HG03097 (cell line): ENCODE data around the gene KLF11.

ENCODE experiments used
- ATAC-seq: cut with Tn5 transposase; IDR thresholded peaks from one replicate; pipeline ENCODE4 v1.9.1; 2021; ENCODE audit not compliant: unreplicated experiment, low FRiP score

Gene KLF11

GRCh38 chr2:10043256-10043905 lies at the start of gene KLF11:
Gene KLF11, plus strand, starts transcription at chr2:10043550. Its CDS starts 167 bp downstream, at chr2:10043717.
- peak; percentile 68 for ATAC-seq

- ATAC-seq = no peak
These were observed 48.9 kb upstream of the KLF11 start for GRCh38 chr2:9994462-9994861.

- ATAC-seq = no peak
These were observed 48.3 kb upstream of the KLF11 start for GRCh38 chr2:9995059-9995458.

DNA sequence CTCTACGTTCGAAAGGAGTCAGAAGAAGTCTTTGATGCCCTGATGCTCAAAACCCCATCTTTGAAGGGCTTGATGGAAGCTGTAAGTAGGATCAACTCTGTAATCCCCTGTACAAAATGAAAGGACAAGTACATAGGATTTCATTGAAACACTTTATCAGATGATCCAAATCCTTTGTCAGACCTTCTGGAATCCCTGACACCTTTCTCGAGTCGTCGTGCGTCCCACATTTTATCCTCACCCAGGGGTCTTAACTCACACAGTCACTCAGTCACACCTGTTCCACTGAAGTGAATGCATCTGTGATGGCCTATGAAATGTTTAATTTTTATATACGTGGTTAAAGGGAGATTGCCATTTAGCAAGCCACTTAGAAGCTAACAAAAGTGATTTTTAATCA lies 47.0 kb upstream of the KLF11 start:
- ATAC-seq = no peak

GRCh38 chr2:9997936-9998335 lies 45.4 kb upstream of the KLF11 start:
- no peak for ATAC-seq

- no peak for ATAC-seq
These were observed 44.3 kb upstream of the KLF11 start for GRCh38 chr2:9998916-9999654.

DNA sequence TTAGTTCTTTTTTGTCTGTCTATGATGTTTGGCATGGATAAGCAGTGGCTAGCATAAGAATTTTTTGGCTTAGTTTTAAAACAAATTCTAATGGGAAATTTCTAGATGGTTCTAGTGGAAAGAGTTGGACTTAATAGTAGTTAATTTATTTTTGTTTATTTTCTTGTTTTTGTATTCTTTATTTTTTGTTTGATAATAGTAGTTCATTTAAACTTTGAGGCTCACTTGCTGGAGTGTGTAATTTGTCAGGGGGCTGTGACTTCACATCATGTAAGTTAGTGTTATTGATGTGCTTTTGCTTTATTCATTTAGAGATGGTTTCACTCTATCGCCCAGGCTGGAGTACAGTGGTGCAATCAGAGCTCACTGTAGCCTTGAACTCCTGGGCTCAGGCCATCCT lies 43.7 kb upstream of the KLF11 start:
- no peak for ATAC-seq

GRCh38 chr2:10000541-10000940 lies 42.8 kb upstream of the KLF11 start:
- no peak for ATAC-seq

- no peak for ATAC-seq
These were observed 41.8 kb upstream of the KLF11 start for GRCh38 chr2:10001586-10001985.

GRCh38 chr2:10002109-10002508 lies 41.2 kb upstream of the KLF11 start:
- no peak for ATAC-seq

DNA sequence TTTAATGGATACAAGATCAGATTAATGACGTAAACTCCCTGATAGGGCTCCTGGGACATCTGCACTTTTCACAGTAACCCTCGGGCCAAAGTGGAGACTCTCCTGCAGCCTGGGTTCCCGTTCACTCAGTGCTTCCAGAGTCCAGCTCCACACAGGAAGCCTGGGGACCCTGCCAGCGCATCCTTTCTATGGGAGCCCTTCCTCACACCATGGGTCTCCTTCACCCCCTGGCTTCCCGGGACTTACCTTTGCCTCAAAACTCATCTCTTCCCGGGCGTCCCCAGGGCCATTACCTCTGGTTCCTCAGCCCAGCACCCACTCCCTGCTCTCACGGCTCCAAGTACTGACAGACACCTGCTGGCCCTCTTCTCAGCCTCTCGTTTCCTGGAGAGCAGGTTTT lies 40.7 kb upstream of the KLF11 start:
- no peak for ATAC-seq

- ATAC-seq = no peak
These were observed 39.9 kb upstream of the KLF11 start for GRCh38 chr2:10003206-10004125.

DNA sequence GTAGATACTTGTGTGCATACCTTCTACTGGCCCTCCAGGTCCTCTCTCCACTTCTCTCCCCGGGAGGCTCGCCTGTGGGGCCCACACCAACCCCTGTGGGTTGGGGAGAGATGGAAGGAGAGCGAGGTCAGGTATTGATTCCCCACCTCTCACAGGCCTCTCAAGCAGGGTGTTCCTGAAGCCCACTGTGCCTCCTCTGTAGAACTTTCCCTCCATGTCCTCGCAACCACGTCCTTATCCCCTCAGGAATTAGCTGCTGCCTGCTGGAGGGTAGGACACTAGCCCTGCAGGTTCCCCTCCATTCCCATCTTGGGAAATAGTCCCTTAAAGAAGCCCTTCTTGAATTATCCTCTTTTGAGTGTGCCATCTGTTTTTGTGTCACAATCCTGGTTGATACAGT lies 38.9 kb upstream of the KLF11 start:
- no peak for ATAC-seq

DNA sequence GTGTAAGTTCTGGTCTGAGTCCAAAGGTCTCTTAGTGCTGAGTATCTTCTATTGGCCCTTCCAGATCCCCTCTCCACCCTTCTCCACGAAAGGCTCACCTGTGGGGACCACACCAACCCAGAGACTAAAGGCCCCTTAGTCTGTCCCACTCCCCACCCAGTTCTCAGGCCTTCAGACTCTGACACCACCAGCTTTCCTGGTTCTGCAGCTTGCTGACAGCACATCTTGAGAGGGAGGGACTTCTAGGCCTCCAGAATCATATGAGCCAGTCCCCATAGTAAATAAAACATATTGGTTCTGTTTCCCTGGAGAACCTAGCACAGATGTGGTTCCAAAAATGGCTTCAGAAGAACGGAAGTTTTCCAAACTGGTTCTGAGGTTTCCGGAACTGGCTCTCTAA lies 38.5 kb upstream of the KLF11 start:
- no peak for ATAC-seq

DNA sequence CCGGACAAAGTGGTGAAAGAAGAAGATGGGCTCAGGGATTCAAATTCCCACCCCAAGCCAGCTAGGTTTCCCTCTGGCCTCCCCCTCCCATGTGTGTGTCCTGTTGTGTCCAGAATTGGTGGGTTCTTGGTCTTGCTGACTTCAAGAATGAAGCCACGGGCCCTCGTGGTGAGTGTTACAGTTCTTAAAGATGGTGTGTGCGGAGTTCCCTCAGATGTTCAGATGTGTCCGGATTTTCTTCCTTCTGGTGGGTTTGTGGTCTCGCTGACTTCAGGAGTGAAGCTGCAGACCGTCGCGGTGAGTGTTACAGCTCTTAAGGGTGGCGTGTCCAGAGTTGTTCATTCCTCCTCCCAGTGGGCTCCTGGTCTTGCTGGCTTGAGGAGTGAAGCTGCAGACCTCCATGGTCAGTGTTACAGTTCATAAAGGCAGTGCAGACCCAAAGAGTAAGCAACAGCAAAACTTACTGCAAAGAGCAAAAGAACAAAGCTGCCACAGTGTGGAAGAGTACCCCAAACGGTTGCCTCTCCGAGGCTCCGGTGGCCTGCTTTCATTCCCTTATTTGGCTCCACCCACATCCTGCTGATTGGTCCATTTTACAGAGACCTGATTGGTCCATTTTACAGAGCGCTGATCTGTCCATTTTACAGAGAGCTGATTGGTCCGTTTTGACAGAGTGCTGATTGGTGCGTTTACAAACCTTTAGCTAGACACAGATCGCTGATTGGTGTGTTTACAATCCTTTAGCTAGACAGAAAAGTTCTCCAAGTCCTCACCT lies 37.7 kb upstream of the KLF11 start:
- no peak for ATAC-seq

DNA sequence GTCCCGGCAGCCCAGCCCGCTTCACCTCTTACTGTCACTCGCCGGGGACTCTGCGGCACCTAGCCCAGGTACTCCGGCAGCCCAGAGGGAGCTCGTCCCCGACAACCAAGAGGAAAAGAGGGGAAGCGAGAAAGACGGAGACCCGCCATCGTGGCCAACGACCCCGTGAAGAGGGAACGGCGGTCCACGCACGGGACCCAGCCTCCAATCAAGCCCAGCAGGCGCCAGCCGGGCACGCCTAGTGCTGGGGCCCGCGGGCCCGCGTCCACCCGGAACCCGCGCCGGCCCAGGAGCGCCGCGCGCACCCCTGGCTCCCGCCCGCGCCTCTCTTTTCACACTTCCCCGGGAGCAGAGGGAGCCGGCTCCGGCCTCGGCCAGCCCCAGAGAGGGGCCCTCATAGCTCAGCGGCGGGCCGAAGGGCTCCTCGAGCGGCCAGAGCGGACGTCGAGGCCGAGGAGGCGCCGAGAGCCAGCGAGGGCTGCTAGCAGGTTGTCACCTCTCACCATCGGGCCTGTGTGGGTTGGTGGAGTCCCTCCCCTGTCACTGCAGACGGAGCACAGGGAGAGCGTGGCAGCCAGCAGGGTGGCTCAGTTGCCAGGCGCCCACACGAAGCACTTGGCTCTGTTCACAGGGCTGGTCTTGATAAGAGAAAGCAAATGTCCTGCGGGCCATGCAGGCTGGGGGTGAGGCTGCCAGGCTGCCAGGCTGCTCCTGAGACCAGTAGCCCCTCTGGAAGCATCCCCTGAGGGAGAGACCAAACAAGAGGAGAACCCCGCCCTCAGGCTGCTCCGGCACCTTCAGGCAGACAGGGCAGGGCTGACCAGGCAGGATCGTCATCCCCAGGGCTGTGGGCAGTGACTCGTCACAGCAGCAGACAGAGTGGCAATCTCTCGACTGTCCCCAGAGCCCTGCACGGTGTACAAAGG lies 36.9 kb upstream of the KLF11 start:
- ATAC-seq = no peak

- ATAC-seq = no peak
These were observed 35.9 kb upstream of the KLF11 start for GRCh38 chr2:10007435-10007834.

DNA sequence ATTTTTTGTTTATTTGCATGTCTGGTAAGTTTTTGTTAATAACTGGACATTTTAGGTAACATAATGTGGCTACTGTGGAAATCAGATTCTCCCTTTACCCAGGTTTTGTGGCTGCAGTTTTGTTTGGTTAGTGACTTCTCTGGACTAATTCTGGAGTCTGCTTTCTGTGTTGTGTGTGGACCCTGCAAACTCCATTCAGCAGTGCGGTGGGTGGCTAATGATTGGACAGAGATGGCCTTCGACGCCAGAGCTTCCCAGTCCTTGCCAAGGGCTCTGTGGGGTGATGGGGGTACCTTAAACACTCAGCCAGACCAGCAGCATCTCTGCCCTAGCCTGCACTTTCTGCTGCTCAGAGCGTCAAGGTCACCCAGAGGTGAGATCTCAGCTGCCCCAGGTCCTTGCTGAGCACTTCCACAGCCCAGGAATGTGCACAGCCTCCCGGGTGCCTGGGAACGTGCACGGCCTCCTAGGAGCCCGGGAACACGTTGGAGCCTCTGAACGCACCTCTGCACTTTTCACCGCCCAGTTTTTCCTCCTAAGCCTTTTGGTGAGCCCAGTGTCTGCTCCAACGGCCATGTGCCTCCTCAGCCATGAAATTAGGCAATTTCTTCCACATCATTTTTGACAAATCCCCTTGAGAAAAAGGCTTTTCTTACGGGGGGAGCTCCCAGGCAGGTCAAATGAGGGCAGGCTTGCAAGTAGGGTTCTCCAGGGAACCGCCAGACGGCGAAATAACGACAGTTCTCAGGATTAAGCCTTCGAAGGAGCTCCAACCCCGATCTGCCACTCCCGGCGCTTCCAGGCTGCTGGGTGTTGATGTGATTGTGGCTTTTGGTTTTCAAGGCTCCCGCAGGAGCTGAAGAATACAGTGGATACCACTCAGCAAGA lies 35.2 kb upstream of the KLF11 start:
- no peak for ATAC-seq

DNA sequence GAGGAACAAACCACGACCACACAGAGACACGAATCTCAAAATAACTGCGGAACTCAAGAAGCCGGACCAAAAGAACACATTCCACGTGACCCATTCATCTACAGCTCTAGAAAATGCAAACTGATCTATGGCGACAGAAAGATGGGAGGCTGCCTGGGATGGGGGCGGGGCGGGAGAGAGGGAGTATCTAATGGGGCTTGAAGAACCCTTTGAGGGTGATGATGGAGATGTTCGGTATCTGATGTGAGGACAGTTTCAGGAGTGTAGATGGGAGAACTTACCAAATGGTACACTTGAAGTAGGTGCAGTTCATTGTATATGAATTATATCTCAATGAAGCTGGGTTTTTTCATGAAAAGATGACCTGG lies 34.6 kb upstream of the KLF11 start:
- no peak for ATAC-seq
